Activated B cell treated with CpG ODN at 0.5 μM for 24 hours (primary cell): Measurements from ENCODE around the gene AGR2. TPM values are rescaled to one million over a fixed set of nuclear protein-coding genes. Genes with fewer than 3 reads are reported as not detected.
A peak's percentile ranks its signal among the peaks of the same experiment; 100 is the strongest.

Experiments
- ATAC-seq: fragments of 200-7000 bp; cut with Tn5 transposase; one replicate; pipeline ENCODE4 v1.10.0; 2021; ENCODE audit warnings: low read depth, mild to moderate bottlenecking, moderate library complexity
- CTCF ChIA-PET: fragments of 350-600 bp; sonication (Branson Sonifier 250); formaldehyde crosslinking; loops from one replicate; lab custom pipeline; 2021; ENCODE audit warnings: antibody characterized with exemption; lab: Charles Lee
- POLR2A ChIA-PET: fragments of 350-600 bp; sonication (Branson Sonifier 250); formaldehyde crosslinking; loops from one replicate; lab custom pipeline; 2021; ENCODE audit warnings: antibody characterized with exemption; lab: Charles Lee
- DNase-seq: peaks from one replicate; pipeline ENCODE4 v3.0.0; 2022
- H3K27ac Mint-ChIP-seq: one replicate; pipeline ENCODE4 v1.8.0; 2020; ENCODE audit warnings: mixed read lengths
- H3K27me3 Mint-ChIP-seq: one replicate; pipeline ENCODE4 v1.8.0; 2021; ENCODE audit warnings: mixed read lengths
- H3K36me3 Mint-ChIP-seq: one replicate; pipeline ENCODE4 v1.8.0; 2021; ENCODE audit warnings: low read depth, mixed read lengths
- H3K4me1 Mint-ChIP-seq: one replicate; pipeline ENCODE4 v1.8.0; 2021; ENCODE audit warnings: mixed read lengths
- H3K4me3 Mint-ChIP-seq: one replicate; pipeline ENCODE4 v1.8.0; 2020; ENCODE audit warnings: mild to moderate bottlenecking, mixed read lengths
- H3K9me3 Mint-ChIP-seq: one replicate; pipeline ENCODE4 v1.8.0; 2020; ENCODE audit warnings: mixed read lengths
- CTCF ChIP-seq: fragments of 200-600 bp; IDR thresholded peaks from one replicate; pipeline ENCODE4 v1.8.0; 2022; ENCODE audit warnings: antibody characterized with exemption, mild to moderate bottlenecking
- intact Hi-C: fragments of 100-400 bp; cut with micrococcal nuclease; formaldehyde crosslinking; loops from one replicate; pipeline ENCODE4 v1.15.1; 2024
- total RNA-seq: library from RNA; stranded (reverse); gene quantifications from 2 replicates; pipeline ENCODE4 v1.2.3, GENCODE V29; 2022

AGR2 gene
- total RNA-seq, 1 donor from 2014 or later: not detected

- ChIA-PET CTCF (interaction anchor here (0.6 to 4.5 kb wide), 10 partner anchors 8 to 731 kb away, joined by 3 to 54 read pairs (median 4); no protein-coding TSS in a partner anchor), POLR2A (interaction anchor here (1.5 kb wide), 1 partner anchor 46 kb away, joined by 5 read pairs; no protein-coding TSS in a partner anchor)
- H3K27me3 Mint-ChIP-seq: no peaks in the 10 kb centered on the region
- no peaks in the 10 kb centered on the region for H3K36me3 Mint-ChIP-seq
- no peak for TF ChIP-seq CTCF
- intact Hi-C loops: loop anchor here (1.0 to 2.0 kb wide), 4 partner anchors 42 to 730 kb away; no protein-coding TSS in a partner anchor
- no peaks in the 10 kb centered on the region for H3K9me3 Mint-ChIP-seq
- no peak for DNase-seq
- H3K27ac Mint-ChIP-seq: no peak overlapping the region
- peaks cover 4% of the 10 kb centered on the region for H3K4me1 Mint-ChIP-seq
- ATAC-seq: peak; percentile 56
- no peak overlapping the region for H3K4me3 Mint-ChIP-seq
Measured at GRCh38 chr7:16801111-16801542, 3.7 kb downstream of the AGR2 start.

- Mint-ChIP-seq H3K36me3 (no peaks in the 10 kb centered on the region), H3K4me3 (no peak overlapping the region), H3K27me3 (no peaks in the 10 kb centered on the region), H3K27ac (no peak overlapping the region), H3K4me1 (peaks cover 2% of the 10 kb centered on the region), H3K9me3 (no peaks in the 10 kb centered on the region)
- no peak for ATAC-seq
- ChIA-PET POLR2A (no interaction called here), CTCF (no interaction called here)
- intact Hi-C loops: no loop called here
- TF ChIP-seq CTCF: no peak
- DNase-seq: no peak
Measured at GRCh38 chr7:16795624-16796023, 9.2 kb downstream of the AGR2 start.

GRCh38 chr7:16794986-16795385, 9.8 kb downstream of the AGR2 start:
- ATAC-seq (no peak), DNase-seq (no peak)
- no peak for TF ChIP-seq CTCF
- Mint-ChIP-seq H3K4me3 (no peak overlapping the region), H3K4me1 (peaks cover 2% of the 10 kb centered on the region), H3K36me3 (no peaks in the 10 kb centered on the region), H3K9me3 (no peaks in the 10 kb centered on the region), H3K27ac (no peak overlapping the region), H3K27me3 (no peaks in the 10 kb centered on the region)
- CTCF ChIA-PET: no interaction called here
- intact Hi-C loops: no loop called here
- POLR2A ChIA-PET: no interaction called here

- no peak for ATAC-seq
Measured at GRCh38 chr7:16791905-16792698, 12.7 kb downstream of the AGR2 start.

More at GRCh38 chr7:16791905-16792698, 12.7 kb downstream of the AGR2 start:
- Mint-ChIP-seq H3K9me3 (no peaks in the 10 kb centered on the region), H3K4me1 (peaks cover 2% of the 10 kb centered on the region), H3K4me3 (no peak overlapping the region), H3K27me3 (no peaks in the 10 kb centered on the region), H3K27ac (no peak overlapping the region), H3K36me3 (peaks cover 10% of the 10 kb centered on the region)
- no peak for TF ChIP-seq CTCF
- ChIA-PET POLR2A (no interaction called here), CTCF (interaction anchor here (1.1 kb wide), 1 partner anchor 9 kb away, joined by 4 read pairs; no protein-coding TSS in a partner anchor)
- no peak for DNase-seq
- intact Hi-C loops: no loop called here
